Liver (tissue), 9 donors: Measurements from ENCODE around the gene ANK3. TPM values are rescaled to one million over a fixed set of nuclear protein-coding genes. Genes with fewer than 3 reads are reported as not detected.

Experiments used
- DNase-seq: peaks from one replicate; pipeline ENCODE4 v3.0.0-alpha.2; 2017; ENCODE audit warnings: low spot score
- H3K27ac ChIP-seq, 2 donors: one replicate each; pipeline ENCODE4 v1.7.0; 2013; ENCODE audit warnings: inconsistent platforms in 2 of 2, low read length in 2 of 2, control low read depth in 1 of 2, low read depth in 1 of 2, mild to moderate bottlenecking in 1 of 2
- H3K27me3 ChIP-seq, 4 donors: one replicate each; pipeline versions ENCODE4 v1.6.1 to v1.7.0; 2013; ENCODE audit warnings: low read length in 3 of 4, inconsistent platforms in 1 of 4, mild to moderate bottlenecking in 1 of 4, moderate library complexity in 1 of 4; ENCODE audit not compliant: control insufficient read depth in 4 of 4, insufficient read depth in 4 of 4
- H3K36me3 ChIP-seq, 4 donors: one replicate each; pipeline versions ENCODE4 v1.6.1 to v1.7.0; 2013; ENCODE audit warnings: low read length in 3 of 4, mild to moderate bottlenecking in 3 of 4, low read depth in 1 of 4, moderate library complexity in 1 of 4; ENCODE audit not compliant: control insufficient read depth in 4 of 4, insufficient read depth in 3 of 4
- H3K4me1 ChIP-seq, 4 donors: one replicate each; pipeline versions ENCODE4 v1.6.1 to v1.7.0; 2013; ENCODE audit warnings: low read length in 3 of 4, mild to moderate bottlenecking in 3 of 4, moderate library complexity in 1 of 4; ENCODE audit not compliant: control insufficient read depth in 4 of 4, insufficient read depth in 4 of 4
- H3K4me3 ChIP-seq, 3 donors: one replicate each; pipeline versions ENCODE4 v1.6.1 to v1.7.0; 2013; ENCODE audit warnings: low read length in 3 of 3, control low read depth in 1 of 3, low read depth in 1 of 3, mild to moderate bottlenecking in 1 of 3
- H3K9ac ChIP-seq, 2 donors: one replicate each; pipeline ENCODE4 v1.7.0; 2013; ENCODE audit warnings: low read length in 2 of 2, mild to moderate bottlenecking in 2 of 2, moderate library complexity in 2 of 2, control low read depth in 1 of 2, low read depth in 1 of 2
- H3K9me3 ChIP-seq, 4 donors: one replicate each; pipeline versions ENCODE4 v1.6.1 to v1.7.0; 2013; ENCODE audit warnings: low read length in 3 of 4; ENCODE audit not compliant: control insufficient read depth in 4 of 4
- ATF3 ChIP-seq: IDR thresholded peaks from 2 replicates; pipeline ENCODE4 v1.6.1; 2016; ENCODE audit warnings: antibody characterized with exemption
- EGR1 ChIP-seq, 2 donors: IDR thresholded peaks; 2 replicates each; pipeline ENCODE4 v1.6.1; 2016 to 2018; ENCODE audit warnings: antibody characterized with exemption in 2 of 2, low read depth in 2 of 2
- FOXA1 ChIP-seq: IDR thresholded peaks from 2 replicates; pipeline ENCODE4 v1.6.1; 2016; ENCODE audit warnings: antibody characterized with exemption
- FOXA2 ChIP-seq: IDR thresholded peaks from 2 replicates; pipeline ENCODE4 v1.6.1; 2016; ENCODE audit warnings: antibody characterized with exemption
- GABPA ChIP-seq, 2 donors: IDR thresholded peaks in 1 of 2; conservative IDR thresholded peaks in 1 of 2; 2 replicates each; pipeline ENCODE4 v1.6.1; 2016; ENCODE audit warnings: antibody characterized with exemption in 2 of 2, mild to moderate bottlenecking in 1 of 2, moderate library complexity in 1 of 2
- HNF4A ChIP-seq, 2 donors: conservative IDR thresholded peaks; 2 replicates each; pipeline ENCODE4 v1.6.1; 2016; ENCODE audit warnings: antibody characterized with exemption in 2 of 2, mild to moderate bottlenecking in 2 of 2
- HNF4G ChIP-seq: IDR thresholded peaks from 2 replicates; pipeline ENCODE4 v1.6.1; 2016; ENCODE audit warnings: antibody characterized with exemption
- JUND ChIP-seq, 2 donors: IDR thresholded peaks; 2 replicates each; pipeline ENCODE4 v1.6.1; 2016; ENCODE audit warnings: antibody characterized with exemption in 2 of 2
- NR2F2 ChIP-seq: IDR thresholded peaks from 2 replicates; pipeline ENCODE4 v1.6.1; 2016; ENCODE audit warnings: antibody characterized with exemption
- REST ChIP-seq: IDR thresholded peaks from 2 replicates; pipeline ENCODE4 v1.6.1; 2016; ENCODE audit warnings: antibody characterized with exemption, mild to moderate bottlenecking
- RXRA ChIP-seq, 2 donors: IDR thresholded peaks; 2 replicates each; pipeline ENCODE4 v1.6.1; 2017 to 2018; ENCODE audit warnings: antibody characterized with exemption in 2 of 2, mild to moderate bottlenecking in 1 of 2
- TAF1 ChIP-seq: conservative IDR thresholded peaks from 2 replicates; pipeline ENCODE4 v1.6.1; 2016; ENCODE audit warnings: antibody characterized with exemption, mild to moderate bottlenecking
- YY1 ChIP-seq: IDR thresholded peaks from 2 replicates; pipeline ENCODE4 v1.6.1; 2016; ENCODE audit warnings: antibody characterized with exemption, mild to moderate bottlenecking
- WGBS: extraction: QIAGEN DNeasy Blood & Tissue Kit; methylation state at CpG from one replicate; pipeline ENCODE4 v1.1.7; 2013; 5-methylcytosine and 5-hydroxymethylcytosine counted together
- polyA plus RNA-seq, 2 donors: library from polyadenylated mRNA; stranded (reverse) in 1 of 2; unstranded in 1 of 2; fragments of 200-250 nt in 1 of 2; fragments of >200 nt in 1 of 2; fragmentation: Nextera tagmentation in 1 of 2; extraction: Ambion mirVana in 1 of 2; gene quantifications; one replicate each; pipeline versions ENCODE4 v1.2.1 to v1.2.3, GENCODE V29; 2013 to 2015
- total RNA-seq, 2 donors: library from RNA; depleted of rRNA; stranded (reverse); fragments of >200 nt; gene quantifications; one replicate each; pipeline ENCODE4 v1.2.3, GENCODE V29; 2014
- TF ChIP-seq, protein P1 (sequence below): fragments of 150-350 bp; IDR thresholded peaks from 2 replicates; pipeline ENCODE4 v1.5.1; 2017; ENCODE audit warnings: improper control_type of control experiment, low read depth, low read length; ENCODE audit not compliant: missing input control
- TF ChIP-seq, protein P2 (sequence below): IDR thresholded peaks from 2 replicates; pipeline ENCODE4 v1.6.1; 2016; ENCODE audit warnings: antibody characterized with exemption
- TF ChIP-seq, protein P3 (sequence below): IDR thresholded peaks from 2 replicates; pipeline ENCODE4 v1.6.1; 2016; ENCODE audit warnings: antibody characterized with exemption
- donor health status: healthy.
- donor health status: healthy.
- donor health status: healthy.
- donor health status: healthy.
- donor health status: healthy.

The ANK3 gene
- total and polyA plus RNA-seq, 4 donors, result 5.7 to 30.0 (median 9.7) TPM

DNA sequence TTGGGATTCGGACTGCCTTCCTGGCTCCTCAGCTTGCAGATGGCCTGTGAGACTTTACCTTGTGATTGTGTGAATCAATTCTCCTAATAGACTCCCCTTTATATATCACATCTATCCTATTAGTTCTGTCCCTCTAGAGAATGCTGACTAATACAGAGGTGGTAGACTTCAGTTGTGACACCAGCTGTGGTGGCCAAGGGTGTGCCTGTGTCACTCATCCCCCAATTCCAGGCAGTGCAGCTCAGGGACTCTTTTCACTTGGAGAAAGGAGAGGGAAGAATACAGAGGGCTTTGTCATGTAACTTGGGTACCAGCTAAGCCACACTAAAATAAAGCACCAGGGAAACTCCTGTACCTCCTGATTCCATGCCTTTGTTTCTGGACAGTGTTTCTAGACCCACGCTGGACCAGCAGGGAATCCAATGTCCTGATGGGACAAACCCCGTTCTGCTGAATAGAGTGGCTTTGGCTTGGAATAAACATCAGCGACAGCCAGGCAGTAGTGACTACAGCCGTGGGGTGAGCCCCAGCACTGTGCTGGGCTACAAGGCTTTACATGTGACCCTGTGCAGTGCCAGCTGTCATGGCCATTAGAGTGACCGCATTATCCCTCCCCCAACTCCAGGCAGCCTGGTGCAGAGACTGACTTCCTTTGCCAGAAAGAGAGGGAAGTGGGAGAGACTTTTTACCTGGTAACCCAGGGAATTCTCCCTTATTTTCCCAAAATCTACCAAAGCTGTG lies 233.6 kb downstream of the ANK3 start:
- no peaks in the 10 kb centered on the region for H3K4me1 ChIP-seq
- no peak for DNase-seq
- 94% methylated on average over 6 of the region's 6 CpGs for WGBS
- H3K9me3 ChIP-seq, result no peaks in the 10 kb centered on the region
- TF ChIP-seq ATF3, result no peak
- no peak for TF ChIP-seq GABPA (IDR thresholded peaks at IDR 0.05 in 1 of 2, conservative IDR thresholded peaks at IDR 0.05 in 1 of 2)
- TF ChIP-seq NR2F2, result no peak
- H3K36me3 ChIP-seq, result no peaks in the 10 kb centered on the region
- no peak overlapping the region for H3K9ac ChIP-seq
- H3K4me3 ChIP-seq, result no peak overlapping the region
- no peak overlapping the region for H3K27ac ChIP-seq
- H3K27me3 ChIP-seq, result no peaks in the 10 kb centered on the region

DNA sequence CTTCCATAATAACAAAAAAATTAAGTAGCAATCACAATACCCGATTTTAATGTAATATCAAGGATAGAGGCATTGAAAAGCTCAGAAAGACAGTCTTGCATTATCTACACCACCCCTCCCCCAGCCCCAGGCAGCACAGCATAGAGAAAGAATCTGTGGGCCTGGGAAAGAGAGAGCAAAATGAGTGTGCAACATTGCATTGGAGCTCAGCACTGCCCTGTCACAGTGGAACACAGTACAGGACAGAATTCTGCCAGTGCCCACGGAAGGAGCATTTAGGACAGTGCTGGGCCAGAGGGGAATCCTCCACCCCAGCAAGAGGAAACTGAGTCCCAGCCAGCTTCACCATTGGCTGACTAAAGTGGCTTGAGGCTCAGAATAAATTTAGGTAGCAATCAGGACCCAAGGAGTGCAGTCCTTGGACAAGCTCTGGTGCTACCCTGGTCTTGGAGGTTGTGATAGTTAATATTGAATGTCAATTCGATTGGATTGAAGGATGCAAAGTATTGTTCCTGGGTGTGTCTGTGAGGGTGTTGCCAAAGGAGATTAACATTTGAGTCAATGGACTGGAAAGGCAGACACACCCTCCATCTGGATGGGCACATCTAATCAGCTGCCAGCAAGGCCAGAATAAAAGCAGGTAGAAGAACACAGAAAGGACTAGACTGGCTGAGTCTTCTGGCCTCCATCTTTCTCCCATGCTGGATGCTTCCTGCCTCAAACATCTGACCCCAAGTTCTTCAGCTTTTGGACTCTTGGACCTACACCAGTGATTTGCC lies 234.4 kb downstream of the ANK3 start:
- TF ChIP-seq ATF3 (no peak), GABPA (IDR thresholded peaks at IDR 0.05 in 1 of 2, conservative IDR thresholded peaks at IDR 0.05 in 1 of 2) (no peak), TAF1 (no peak), EGR1 (IDR thresholded peaks at IDR 0.05; ENCODE audit: low read depth in 2 of 2) (no peak), JUND (IDR thresholded peaks at IDR 0.05) (no peak), YY1 (no peak), RXRA (IDR thresholded peaks at IDR 0.05) (no peak), HNF4A (conservative IDR thresholded peaks at IDR 0.05) (no peak)
- WGBS, result 80% methylated on average over 3 of the region's 3 CpGs
- no peak overlapping the region for H3K9ac ChIP-seq
- H3K4me3 ChIP-seq, result no peak overlapping the region
- no peak for DNase-seq
- H3K27ac ChIP-seq, result no peak overlapping the region
- no peaks in the 10 kb centered on the region for H3K4me1 ChIP-seq
- H3K27me3 ChIP-seq, result no peaks in the 10 kb centered on the region
- H3K9me3 ChIP-seq, result peaks cover 0 to 3% (median 1%) of the 10 kb centered on the region in 4 donors
- no peaks in the 10 kb centered on the region for H3K36me3 ChIP-seq

DNA sequence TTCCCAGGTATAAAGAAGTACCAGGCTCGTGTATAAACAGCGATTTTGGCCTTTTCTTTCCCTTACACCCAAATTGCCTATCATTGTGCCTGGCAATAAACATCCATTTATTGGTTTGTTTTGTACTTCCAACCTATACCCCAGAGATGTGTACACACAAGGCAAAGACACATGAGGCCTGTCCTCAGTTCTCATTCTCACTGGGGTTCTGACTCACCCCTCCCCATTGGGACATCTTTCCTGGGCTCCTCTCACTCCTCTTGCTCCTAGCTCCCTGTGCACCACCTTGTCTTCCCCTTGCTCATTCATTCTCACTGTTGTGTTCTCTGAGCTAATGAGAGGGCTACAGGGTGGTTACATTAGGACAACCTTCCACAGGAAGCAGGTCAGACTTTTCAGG lies 240.7 kb downstream of the ANK3 start:
- Histone ChIP-seq H3K27me3 (no peaks in the 10 kb centered on the region), H3K27ac (no peak overlapping the region), H3K4me3 (no peak overlapping the region), H3K4me1 (peaks cover 2 to 12% (median 8%) of the 10 kb centered on the region in 4 donors), H3K9ac (no peak overlapping the region), H3K36me3 (no peaks in the 10 kb centered on the region), H3K9me3 (peaks cover 0 to 3% (median 1%) of the 10 kb centered on the region in 4 donors)
- DNase-seq, result no peak
- WGBS, result 88% methylated on average over 2 of the region's 2 CpGs
- TF ChIP-seq HNF4A (conservative IDR thresholded peaks at IDR 0.05) (no peak), ATF3 (no peak), NR2F2 (no peak), RXRA (IDR thresholded peaks at IDR 0.05) (no peak), HNF4G (no peak), YY1 (no peak), GABPA (IDR thresholded peaks at IDR 0.05 in 1 of 2, conservative IDR thresholded peaks at IDR 0.05 in 1 of 2) (no peak), EGR1 (IDR thresholded peaks at IDR 0.05; ENCODE audit: low read depth in 2 of 2) (no peak), FOXA2 (no peak), FOXA1 (no peak), REST (no peak), JUND (IDR thresholded peaks at IDR 0.05) (no peak)
- TF ChIP-seq, protein P1, sequence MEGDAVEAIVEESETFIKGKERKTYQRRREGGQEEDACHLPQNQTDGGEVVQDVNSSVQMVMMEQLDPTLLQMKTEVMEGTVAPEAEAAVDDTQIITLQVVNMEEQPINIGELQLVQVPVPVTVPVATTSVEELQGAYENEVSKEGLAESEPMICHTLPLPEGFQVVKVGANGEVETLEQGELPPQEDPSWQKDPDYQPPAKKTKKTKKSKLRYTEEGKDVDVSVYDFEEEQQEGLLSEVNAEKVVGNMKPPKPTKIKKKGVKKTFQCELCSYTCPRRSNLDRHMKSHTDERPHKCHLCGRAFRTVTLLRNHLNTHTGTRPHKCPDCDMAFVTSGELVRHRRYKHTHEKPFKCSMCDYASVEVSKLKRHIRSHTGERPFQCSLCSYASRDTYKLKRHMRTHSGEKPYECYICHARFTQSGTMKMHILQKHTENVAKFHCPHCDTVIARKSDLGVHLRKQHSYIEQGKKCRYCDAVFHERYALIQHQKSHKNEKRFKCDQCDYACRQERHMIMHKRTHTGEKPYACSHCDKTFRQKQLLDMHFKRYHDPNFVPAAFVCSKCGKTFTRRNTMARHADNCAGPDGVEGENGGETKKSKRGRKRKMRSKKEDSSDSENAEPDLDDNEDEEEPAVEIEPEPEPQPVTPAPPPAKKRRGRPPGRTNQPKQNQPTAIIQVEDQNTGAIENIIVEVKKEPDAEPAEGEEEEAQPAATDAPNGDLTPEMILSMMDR, result no peak
- TF ChIP-seq, protein P2, sequence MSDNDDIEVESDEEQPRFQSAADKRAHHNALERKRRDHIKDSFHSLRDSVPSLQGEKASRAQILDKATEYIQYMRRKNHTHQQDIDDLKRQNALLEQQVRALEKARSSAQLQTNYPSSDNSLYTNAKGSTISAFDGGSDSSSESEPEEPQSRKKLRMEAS, result no peak
- TF ChIP-seq, protein P3, sequence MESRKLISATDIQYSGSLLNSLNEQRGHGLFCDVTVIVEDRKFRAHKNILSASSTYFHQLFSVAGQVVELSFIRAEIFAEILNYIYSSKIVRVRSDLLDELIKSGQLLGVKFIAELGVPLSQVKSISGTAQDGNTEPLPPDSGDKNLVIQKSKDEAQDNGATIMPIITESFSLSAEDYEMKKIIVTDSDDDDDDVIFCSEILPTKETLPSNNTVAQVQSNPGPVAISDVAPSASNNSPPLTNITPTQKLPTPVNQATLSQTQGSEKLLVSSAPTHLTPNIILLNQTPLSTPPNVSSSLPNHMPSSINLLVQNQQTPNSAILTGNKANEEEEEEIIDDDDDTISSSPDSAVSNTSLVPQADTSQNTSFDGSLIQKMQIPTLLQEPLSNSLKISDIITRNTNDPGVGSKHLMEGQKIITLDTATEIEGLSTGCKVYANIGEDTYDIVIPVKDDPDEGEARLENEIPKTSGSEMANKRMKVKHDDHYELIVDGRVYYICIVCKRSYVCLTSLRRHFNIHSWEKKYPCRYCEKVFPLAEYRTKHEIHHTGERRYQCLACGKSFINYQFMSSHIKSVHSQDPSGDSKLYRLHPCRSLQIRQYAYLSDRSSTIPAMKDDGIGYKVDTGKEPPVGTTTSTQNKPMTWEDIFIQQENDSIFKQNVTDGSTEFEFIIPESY, result no peak
